Lung (tissue), 12 donors: ENCODE data around the gene TMEM169. TPM values are rescaled to one million over a fixed set of nuclear protein-coding genes. Genes with fewer than 3 reads are reported as not detected.

Experiments used
- ATAC-seq: fragments of 200-7000 bp; cut with Tn5 transposase; one replicate; pipeline ENCODE4 v1.9.1; 2020; ENCODE audit warnings: moderate number of reproducible peaks; ENCODE audit not compliant: insufficient read depth, low FRiP score
- DNase-seq, 3 donors: peaks; one replicate each; pipeline ENCODE4 v3.0.0-alpha.2; 2013 to 2017
- H3K27ac ChIP-seq, 2 donors: one replicate each; pipeline ENCODE4 v1.5.1; 2013; ENCODE audit warnings: mild to moderate bottlenecking in 2 of 2, moderate library complexity in 2 of 2, control low read depth in 1 of 2, inconsistent platforms in 1 of 2, low read depth in 1 of 2, low read length in 1 of 2
- H3K27me3 ChIP-seq, 3 donors: one replicate each; pipeline ENCODE4 v1.5.1; 2013; ENCODE audit warnings: low read length in 2 of 3; ENCODE audit not compliant: control insufficient read depth in 3 of 3, insufficient read depth in 3 of 3
- H3K36me3 ChIP-seq, 4 donors: one replicate each; pipeline ENCODE4 v1.5.1; 2013; ENCODE audit warnings: low read length in 4 of 4, mild to moderate bottlenecking in 1 of 4, moderate library complexity in 1 of 4; ENCODE audit not compliant: control insufficient read depth in 4 of 4, insufficient read depth in 4 of 4
- H3K4me1 ChIP-seq, 5 donors: one replicate each; pipeline ENCODE4 v1.5.1; 2013; ENCODE audit warnings: low read length in 5 of 5, mild to moderate bottlenecking in 2 of 5, moderate library complexity in 1 of 5; ENCODE audit not compliant: control insufficient read depth in 5 of 5, insufficient read depth in 5 of 5
- H3K4me3 ChIP-seq: one replicate; pipeline ENCODE4 v1.5.1; 2013; ENCODE audit warnings: mild to moderate bottlenecking, control low read depth, moderate library complexity
- H3K9ac ChIP-seq, 2 donors: one replicate each; pipeline ENCODE4 v1.5.1; 2013; ENCODE audit warnings: low read length in 2 of 2, control low read depth in 1 of 2; ENCODE audit not compliant: insufficient read depth in 1 of 2
- H3K9me3 ChIP-seq, 4 donors: one replicate each; pipeline ENCODE4 v1.5.1; 2013; ENCODE audit warnings: low read length in 3 of 4, mild to moderate bottlenecking in 1 of 4, moderate library complexity in 1 of 4; ENCODE audit not compliant: control insufficient read depth in 4 of 4, insufficient read depth in 3 of 4
- WGBS, 2 donors: extraction: QIAGEN DNeasy Blood & Tissue Kit; methylation state at CpG; one replicate each; pipeline ENCODE4 v1.1.7; 2013; 5-methylcytosine and 5-hydroxymethylcytosine counted together
- polyA plus RNA-seq, 2 donors: library from polyadenylated mRNA; stranded (reverse); fragments of 200-250 nt; gene quantifications; one replicate each; pipeline ENCODE4 v1.2.1, GENCODE V29; 2013
- total RNA-seq, 2 donors: library from RNA; depleted of rRNA in 1 of 2; stranded (reverse); fragments of >200 nt in 1 of 2; gene quantifications; one replicate each; pipeline ENCODE4 v1.2.1, GENCODE V29; 2014 to 2021
- TF ChIP-seq, protein P1 (sequence below): IDR thresholded peaks from 2 replicates; pipeline ENCODE4 v1.5.1; 2012; ENCODE audit warnings: mild to moderate bottlenecking; ENCODE audit errors: control extremely low read depth, extremely low read depth
- donor health status: control.
- donor health status: control.
- donor health status: Bipolar disorder and iron deficiency.
- donor health status: healthy.
- donor health status: DM: yes; HTN: yes; CAD: no.

TMEM169 gene
- total and polyA plus RNA-seq, 4 donors, result 0.14 to 0.67 (median 0.62) TPM

DNA sequence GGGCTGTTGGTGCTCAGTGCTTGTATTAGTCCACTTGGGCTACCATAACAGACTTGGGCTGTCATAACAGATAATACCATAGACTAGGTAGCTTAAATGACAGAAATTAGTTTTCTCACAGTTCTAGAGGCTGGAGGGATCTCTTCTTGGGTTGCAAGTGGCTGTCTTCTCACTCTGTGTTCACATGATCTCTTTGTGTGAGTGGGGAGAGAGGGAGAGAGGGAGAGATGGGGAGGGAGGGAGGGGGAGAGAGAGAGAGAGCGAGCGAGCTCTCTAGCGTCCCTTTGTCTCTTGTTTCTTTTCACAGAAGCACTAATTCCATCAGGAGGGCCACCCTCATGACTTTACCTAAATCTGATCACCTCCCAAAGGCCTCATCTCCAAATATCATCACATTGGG, 23.0 kb downstream of the TMEM169 start:
- 89 to 92% methylated on average over 3 of the region's 3 CpGs for WGBS, 2 donors
- ATAC-seq (no peak), DNase-seq (no peak)
- Histone ChIP-seq H3K27me3 (no peaks in the 10 kb centered on the region), H3K9me3 (no peaks in the 10 kb centered on the region), H3K36me3 (no peaks in the 10 kb centered on the region), H3K4me3 (no peak overlapping the region), H3K27ac (no peak overlapping the region), H3K4me1 (peaks cover 0 to 7% (median 3%) of the 10 kb centered on the region in 5 donors), H3K9ac (no peak overlapping the region)
- TF ChIP-seq, protein P1, sequence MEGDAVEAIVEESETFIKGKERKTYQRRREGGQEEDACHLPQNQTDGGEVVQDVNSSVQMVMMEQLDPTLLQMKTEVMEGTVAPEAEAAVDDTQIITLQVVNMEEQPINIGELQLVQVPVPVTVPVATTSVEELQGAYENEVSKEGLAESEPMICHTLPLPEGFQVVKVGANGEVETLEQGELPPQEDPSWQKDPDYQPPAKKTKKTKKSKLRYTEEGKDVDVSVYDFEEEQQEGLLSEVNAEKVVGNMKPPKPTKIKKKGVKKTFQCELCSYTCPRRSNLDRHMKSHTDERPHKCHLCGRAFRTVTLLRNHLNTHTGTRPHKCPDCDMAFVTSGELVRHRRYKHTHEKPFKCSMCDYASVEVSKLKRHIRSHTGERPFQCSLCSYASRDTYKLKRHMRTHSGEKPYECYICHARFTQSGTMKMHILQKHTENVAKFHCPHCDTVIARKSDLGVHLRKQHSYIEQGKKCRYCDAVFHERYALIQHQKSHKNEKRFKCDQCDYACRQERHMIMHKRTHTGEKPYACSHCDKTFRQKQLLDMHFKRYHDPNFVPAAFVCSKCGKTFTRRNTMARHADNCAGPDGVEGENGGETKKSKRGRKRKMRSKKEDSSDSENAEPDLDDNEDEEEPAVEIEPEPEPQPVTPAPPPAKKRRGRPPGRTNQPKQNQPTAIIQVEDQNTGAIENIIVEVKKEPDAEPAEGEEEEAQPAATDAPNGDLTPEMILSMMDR, result no peak

DNA sequence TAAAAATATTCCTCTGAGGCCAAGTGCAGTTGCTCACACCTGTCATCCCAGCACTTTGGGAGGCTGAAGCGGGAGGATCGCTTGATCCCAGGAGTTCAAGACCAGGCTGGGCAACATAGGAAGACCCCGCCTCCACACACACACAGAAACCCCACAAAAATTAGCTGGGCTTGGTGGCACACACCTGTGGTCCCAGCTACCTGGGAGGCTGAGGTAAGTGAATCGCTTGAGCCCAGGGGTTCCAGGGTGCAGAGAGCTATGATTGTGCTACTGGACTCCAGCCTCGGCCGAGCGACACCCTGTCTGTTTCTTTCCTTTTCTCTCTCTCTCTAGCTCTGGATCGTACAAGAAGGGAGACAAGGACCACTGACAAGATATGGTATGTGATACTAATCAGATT, 25.6 kb downstream of the TMEM169 start:
- ATAC-seq (no peak), DNase-seq (no peak)
- peaks cover 0 to 19% (median 7%) of the 10 kb centered on the region in 4 donors for H3K36me3 ChIP-seq
- H3K4me3 ChIP-seq, result no peak overlapping the region
- no peak overlapping the region for H3K9ac ChIP-seq
- no peaks in the 10 kb centered on the region for H3K27me3 ChIP-seq
- WGBS, 2 donors, result 95 to 98% methylated on average over 7 to 8 of the region's 8 CpGs
- TF ChIP-seq, protein P1, result no peak
- no peaks in the 10 kb centered on the region for H3K9me3 ChIP-seq
- no peak overlapping the region for H3K27ac ChIP-seq
- peaks cover 0 to 21% (median 8%) of the 10 kb centered on the region in 5 donors for H3K4me1 ChIP-seq

DNA sequence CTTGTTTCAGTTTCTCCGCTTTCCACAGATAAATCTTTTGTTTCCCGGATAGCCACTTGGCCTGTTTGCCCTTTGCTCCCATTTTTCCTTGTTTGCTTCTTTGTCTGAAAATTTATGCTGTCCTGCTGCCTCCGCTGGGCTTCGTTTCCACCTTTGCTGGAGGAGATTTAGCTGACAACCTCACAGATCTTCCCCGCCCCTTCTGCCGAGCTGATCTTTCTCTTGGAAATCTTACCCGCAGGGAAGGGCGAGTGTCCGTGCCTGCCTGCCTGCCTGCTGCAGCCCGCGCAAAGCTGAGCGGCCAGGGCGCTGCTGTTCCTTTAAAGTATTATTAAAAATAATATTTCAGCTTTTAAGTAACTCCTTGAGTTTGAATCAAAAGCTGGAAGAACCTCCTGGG, 26.0 kb downstream of the TMEM169 start:
- Histone ChIP-seq H3K36me3 (peaks cover 0 to 23% (median 9%) of the 10 kb centered on the region in 4 donors), H3K9me3 (no peaks in the 10 kb centered on the region), H3K27me3 (no peaks in the 10 kb centered on the region), H3K9ac (no peak overlapping the region), H3K4me1 (peaks cover 0 to 21% (median 8%) of the 10 kb centered on the region in 5 donors), H3K4me3 (no peak overlapping the region), H3K27ac (no peak overlapping the region)
- TF ChIP-seq, protein P1, result no peak
- DNase-seq (no peak), ATAC-seq (no peak)
- WGBS, 2 donors, result 79 to 83% methylated on average over 13 of the region's 13 CpGs
